SU-DHL-6 (cell line): ENCODE measurements around the gene ATP8A1.

ENCODE experiments used
- H2AFZ ChIP-seq: fragments of 200-600 bp; sonication (generic); 2 replicates; pipeline ENCODE4 v1.6.1; 2014; ENCODE audit warnings: low read depth, mild to moderate bottlenecking, moderate library complexity, mixed read lengths, antibody characterized with exemption, low read length; ENCODE audit not compliant: severe bottlenecking
- H3F3A ChIP-seq: fragments of 200-600 bp; shearing (Covaris generic); 2 replicates; pipeline ENCODE4 v1.6.0; 2016; ENCODE audit warnings: antibody characterized with exemption, mild to moderate bottlenecking; ENCODE audit not compliant: insufficient read depth
- H3K27ac ChIP-seq: fragments of 200-600 bp; sonication (generic); 2 replicates; pipeline ENCODE4 v1.5.1; 2016; ENCODE audit warnings: low read depth, mild to moderate bottlenecking, low read length, moderate library complexity, mixed read lengths
- H3K27me3 ChIP-seq: fragments of 200-600 bp; sonication (generic), shearing (Covaris generic); 2 replicates; pipeline ENCODE4 v1.6.0; 2014; ENCODE audit warnings: mild to moderate bottlenecking, low read length
- H3K36me3 ChIP-seq: fragments of 200-600 bp; sonication (generic); 2 replicates; pipeline ENCODE4 v1.6.1; 2014; ENCODE audit warnings: mild to moderate bottlenecking, low read length, mixed read lengths
- H3K4me2 ChIP-seq: fragments of 300-600, 200-600 bp; shearing (Covaris generic), sonication (generic); 2 replicates; pipeline ENCODE4 v1.6.0; 2014; ENCODE audit warnings: low read length, low read depth, mild to moderate bottlenecking; ENCODE audit not compliant: poor library complexity, severe bottlenecking
- H3K4me3 ChIP-seq: fragments of 200-600 bp; sonication (generic); 2 replicates; pipeline ENCODE4 v1.5.1; 2014; ENCODE audit warnings: antibody characterized with exemption, low read length, mild to moderate bottlenecking, mixed read lengths; ENCODE audit not compliant: insufficient read depth, poor library complexity, severe bottlenecking
- H3K79me2 ChIP-seq: fragments of 200-600 bp; sonication (generic); 2 replicates; pipeline ENCODE4 v1.6.1; 2014; ENCODE audit warnings: mild to moderate bottlenecking, low read length, moderate library complexity; ENCODE audit not compliant: insufficient read depth
- H3K9ac ChIP-seq: fragments of 200-600 bp; sonication (generic); 2 replicates; pipeline ENCODE4 v1.7.0; 2014; ENCODE audit warnings: mild to moderate bottlenecking, low read length
- H3K9me2 ChIP-seq: fragments of 200-600 bp; sonication (generic); replicated peaks from 2 replicates; pipeline ENCODE4 v1.6.1; 2014; ENCODE audit warnings: low read length; ENCODE audit not compliant: insufficient read depth
- H3K9me3 ChIP-seq: fragments of 200-600 bp; sonication (generic); 2 replicates; pipeline ENCODE4 v1.6.1; 2014; ENCODE audit warnings: low read length, mixed read lengths; ENCODE audit not compliant: insufficient read depth
- H4K20me1 ChIP-seq: fragments of 200-600 bp; sonication (generic); 2 replicates; pipeline ENCODE4 v1.6.1; 2014; ENCODE audit warnings: low read depth, mild to moderate bottlenecking, antibody characterized with exemption, low read length, moderate library complexity, mixed read lengths
- CTCF ChIP-seq: fragments of 200-600 bp; sonication (generic); IDR thresholded peaks from one replicate; pipeline ENCODE4 v1.5.1; 2017; ENCODE audit warnings: antibody characterized with exemption, mild to moderate bottlenecking, low read length, moderate library complexity; ENCODE audit not compliant: insufficient read depth, poor library complexity, severe bottlenecking
- EZH2phosphoT487 ChIP-seq: fragments of 200-600 bp; sonication (generic), shearing (Covaris generic); conservative IDR thresholded peaks from 2 replicates; pipeline ENCODE4 v1.6.1; 2018; ENCODE audit warnings: mild to moderate bottlenecking, antibody characterized with exemption, low read length, moderate library complexity, mixed read lengths

Gene ATP8A1

GRCh38 chr4:42633605-42634388, 23.1 kb downstream of the ATP8A1 start:
- Histone ChIP-seq H3K9ac (no peak overlapping the region), H3K36me3 (no peaks in the 10 kb centered on the region), H3K9me2 (no peaks in the 10 kb centered on the region), H3K4me2 (no peak overlapping the region), H3K27me3 (no peaks in the 10 kb centered on the region), H4K20me1 (no peaks in the 10 kb centered on the region), H3K79me2 (peaks cover 54% of the 10 kb centered on the region), H3K4me3 (no peak overlapping the region), H3K9me3 (no peaks in the 10 kb centered on the region), H3K27ac (no peak overlapping the region), H2AFZ (no peak overlapping the region), H3F3A (peaks cover 3% of the 10 kb centered on the region; the same call in 1 of the 2 replicates)
- TF ChIP-seq CTCF (no peak), EZH2phosphoT487 (no peak)

GRCh38 chr4:42632653-42633382, 24.1 kb downstream of the ATP8A1 start:
- TF ChIP-seq CTCF (no peak), EZH2phosphoT487 (no peak)
- H3K27ac ChIP-seq: no peak overlapping the region
- no peaks in the 10 kb centered on the region for H3K27me3 ChIP-seq

GRCh38 chr4:42630908-42631307, 26.0 kb downstream of the ATP8A1 start:
- peaks cover 34% of the 10 kb centered on the region for H3K79me2 ChIP-seq
- no peaks in the 10 kb centered on the region for H3K36me3 ChIP-seq
- TF ChIP-seq EZH2phosphoT487: no peak
- TF ChIP-seq CTCF: no peak

More at GRCh38 chr4:42632653-42633382, 24.1 kb downstream of the ATP8A1 start:
- no peak overlapping the region for H3K4me2 ChIP-seq
- H3K9ac ChIP-seq: no peak overlapping the region
- H4K20me1 ChIP-seq: no peaks in the 10 kb centered on the region
- H3K9me2 ChIP-seq: no peaks in the 10 kb centered on the region
- no peak overlapping the region for H2AFZ ChIP-seq
- no peaks in the 10 kb centered on the region for H3K9me3 ChIP-seq
- peaks cover 49% of the 10 kb centered on the region for H3K79me2 ChIP-seq
- 0 out of 2 replicates have a peak, but pooled peaks cover under 1% of the 10 kb centered on the region for H3F3A ChIP-seq
- no peak overlapping the region for H3K4me3 ChIP-seq
- H3K36me3 ChIP-seq: no peaks in the 10 kb centered on the region

More at GRCh38 chr4:42630908-42631307, 26.0 kb downstream of the ATP8A1 start:
- H3K9me3 ChIP-seq: no peaks in the 10 kb centered on the region
- no peaks in the 10 kb centered on the region for H3K9me2 ChIP-seq
- no peak overlapping the region for H3K9ac ChIP-seq
- H3F3A ChIP-seq: 0 out of 2 replicates have a peak, but pooled peaks cover 5% of the 10 kb centered on the region
- H3K27me3 ChIP-seq: no peaks in the 10 kb centered on the region
- no peak overlapping the region for H2AFZ ChIP-seq
- no peak overlapping the region for H3K27ac ChIP-seq
- no peak overlapping the region for H3K4me2 ChIP-seq
- no peaks in the 10 kb centered on the region for H4K20me1 ChIP-seq
- H3K4me3 ChIP-seq: no peak overlapping the region
